GM13976 (cell line): ENCODE data around the gene RNF212.

ENCODE experiments used
- DNase-seq: peaks from one replicate; pipeline ENCODE4 v3.0.0; 2012; ENCODE audit warnings: low spot score
- in situ Hi-C: fragments of 300-500 bp; cut with MboI; formaldehyde crosslinking; loops from one replicate; pipeline ENCODE4 v1.12.0; 2022; ENCODE audit warnings: low sequenced_read_pairs, mixed read lengths, inconsistent platforms; ENCODE audit not compliant: unreplicated experiment
- TF ChIP-seq, protein P1 (sequence below): IDR thresholded peaks from 2 replicates; pipeline ENCODE4 v1.5.1; 2012; ENCODE audit warnings: borderline replicate concordance, mild to moderate bottlenecking; ENCODE audit not compliant: insufficient read depth; ENCODE audit errors: extremely low read depth, missing control alignments, control extremely low read depth

The RNF212 gene

DNA sequence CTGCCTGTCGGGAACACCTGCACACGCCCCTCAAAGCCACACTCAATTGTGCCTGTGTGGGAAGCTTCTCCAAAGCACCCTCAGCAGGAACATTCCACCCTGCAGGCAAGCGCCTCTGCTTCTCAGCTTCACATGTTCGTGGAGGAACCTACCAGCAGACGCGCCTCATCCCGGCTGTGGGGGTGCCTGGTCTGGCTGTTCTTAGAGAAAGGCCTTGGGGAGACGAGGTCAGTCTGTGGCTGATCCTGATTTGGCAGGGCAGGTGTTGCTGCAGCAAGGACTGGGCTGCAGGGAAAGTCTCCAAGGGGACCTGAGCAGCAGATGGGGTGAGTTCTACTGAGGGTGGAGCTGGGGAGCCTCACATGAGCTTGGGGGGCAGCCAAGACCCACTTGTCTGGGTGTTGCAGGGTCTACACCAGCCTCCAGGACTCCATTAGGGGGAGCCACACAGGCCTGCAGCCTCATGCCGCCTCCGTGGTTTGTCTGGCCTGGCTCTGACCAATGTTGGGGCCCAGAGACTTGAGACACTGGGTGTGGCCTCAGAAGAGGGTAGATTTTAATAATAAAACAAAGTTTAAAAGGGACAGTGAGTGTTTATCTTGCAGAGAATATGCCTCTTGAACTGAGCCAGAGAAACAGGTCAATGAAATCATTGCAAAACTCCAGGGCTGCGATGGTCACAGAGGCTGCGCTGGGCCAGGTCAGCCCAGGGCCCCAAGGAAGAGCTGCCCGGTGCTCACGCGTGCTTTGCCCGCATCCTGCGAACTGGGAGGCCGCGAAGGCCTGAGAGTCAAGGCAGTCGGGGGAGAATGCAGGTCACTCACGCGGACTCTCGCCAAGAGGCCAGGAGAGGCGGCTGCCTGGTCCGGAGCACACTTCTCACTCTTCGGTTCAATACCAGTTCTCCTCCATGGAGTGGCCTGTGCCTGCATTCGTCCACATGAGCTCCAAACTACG, 21.1 kb downstream of the RNF212 start:
- TF ChIP-seq, protein P1, sequence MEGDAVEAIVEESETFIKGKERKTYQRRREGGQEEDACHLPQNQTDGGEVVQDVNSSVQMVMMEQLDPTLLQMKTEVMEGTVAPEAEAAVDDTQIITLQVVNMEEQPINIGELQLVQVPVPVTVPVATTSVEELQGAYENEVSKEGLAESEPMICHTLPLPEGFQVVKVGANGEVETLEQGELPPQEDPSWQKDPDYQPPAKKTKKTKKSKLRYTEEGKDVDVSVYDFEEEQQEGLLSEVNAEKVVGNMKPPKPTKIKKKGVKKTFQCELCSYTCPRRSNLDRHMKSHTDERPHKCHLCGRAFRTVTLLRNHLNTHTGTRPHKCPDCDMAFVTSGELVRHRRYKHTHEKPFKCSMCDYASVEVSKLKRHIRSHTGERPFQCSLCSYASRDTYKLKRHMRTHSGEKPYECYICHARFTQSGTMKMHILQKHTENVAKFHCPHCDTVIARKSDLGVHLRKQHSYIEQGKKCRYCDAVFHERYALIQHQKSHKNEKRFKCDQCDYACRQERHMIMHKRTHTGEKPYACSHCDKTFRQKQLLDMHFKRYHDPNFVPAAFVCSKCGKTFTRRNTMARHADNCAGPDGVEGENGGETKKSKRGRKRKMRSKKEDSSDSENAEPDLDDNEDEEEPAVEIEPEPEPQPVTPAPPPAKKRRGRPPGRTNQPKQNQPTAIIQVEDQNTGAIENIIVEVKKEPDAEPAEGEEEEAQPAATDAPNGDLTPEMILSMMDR: no peak
- DNase-seq: no peak
- in situ Hi-C loops: no loop called here

DNA sequence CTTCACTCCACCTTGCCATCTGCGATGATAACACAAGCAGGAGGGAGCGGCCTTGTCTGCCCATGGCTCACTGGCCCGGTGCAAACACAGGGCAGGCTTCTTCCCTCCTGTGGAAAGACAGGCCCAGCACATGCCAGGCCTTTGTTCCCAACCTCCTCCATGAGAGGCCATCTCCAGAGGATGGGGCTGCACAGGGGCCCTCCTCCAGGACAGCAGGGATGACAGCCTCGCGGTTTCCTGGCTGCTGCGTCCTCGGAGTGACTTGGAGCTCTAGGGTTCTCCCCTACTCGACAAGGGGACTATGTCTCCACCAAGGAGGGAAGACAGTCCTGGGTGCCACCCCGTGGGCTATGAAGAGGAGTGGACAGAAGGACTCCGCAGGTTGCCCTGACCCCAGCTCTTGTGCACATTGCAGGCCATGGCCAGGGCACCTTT, 21.8 kb downstream of the RNF212 start:
- TF ChIP-seq, protein P1: no peak
- DNase-seq: no peak
- in situ Hi-C loops: no loop called here

DNA sequence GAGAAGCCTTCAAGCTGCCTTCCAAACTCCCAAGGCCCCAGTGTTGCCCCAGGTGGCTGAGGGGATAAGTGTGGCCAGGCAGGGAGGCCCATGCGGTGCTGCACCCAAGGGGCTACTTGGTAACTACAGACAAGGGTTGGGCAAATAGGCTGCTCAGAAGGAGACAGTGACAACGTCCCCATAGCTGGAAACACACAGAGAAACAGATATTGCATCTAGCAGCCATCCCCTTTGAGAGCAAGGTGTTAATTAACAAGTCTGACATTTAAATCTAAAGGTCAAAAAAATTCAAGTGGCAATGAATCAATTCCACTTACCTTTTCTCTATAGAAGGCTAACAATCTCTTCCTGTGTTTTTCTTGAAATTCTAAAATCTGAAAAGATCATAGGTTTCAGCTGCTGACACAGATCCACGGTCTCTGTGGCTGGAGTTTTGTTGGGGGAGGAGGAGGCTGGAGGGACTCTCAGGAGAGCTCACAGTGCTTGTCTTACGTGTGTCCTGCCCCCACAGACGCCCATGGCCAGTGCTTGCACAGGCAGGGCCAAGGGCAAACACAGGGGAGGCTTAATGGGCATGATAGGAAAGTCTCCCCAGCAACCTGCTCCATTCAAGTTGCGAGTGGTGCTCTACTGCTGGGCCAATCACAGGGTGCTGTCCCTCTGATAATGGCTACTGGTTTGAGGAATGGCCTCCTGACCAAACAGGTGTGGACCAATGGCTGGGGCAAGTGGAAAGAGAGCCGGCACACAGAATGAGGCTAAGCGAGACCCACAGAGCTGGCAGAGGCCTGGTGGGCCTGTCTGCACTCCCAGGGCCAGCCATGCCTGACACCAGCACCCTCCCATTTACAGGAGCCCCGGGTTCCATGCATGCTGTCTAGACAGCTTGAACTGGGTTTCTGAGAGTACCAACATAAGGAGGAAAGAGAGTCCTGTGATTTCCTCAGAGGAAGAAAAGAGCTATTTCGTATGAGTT, 22.6 kb downstream of the RNF212 start:
- no peak for DNase-seq
- in situ Hi-C loops: no loop called here
- TF ChIP-seq, protein P1: no peak

DNA sequence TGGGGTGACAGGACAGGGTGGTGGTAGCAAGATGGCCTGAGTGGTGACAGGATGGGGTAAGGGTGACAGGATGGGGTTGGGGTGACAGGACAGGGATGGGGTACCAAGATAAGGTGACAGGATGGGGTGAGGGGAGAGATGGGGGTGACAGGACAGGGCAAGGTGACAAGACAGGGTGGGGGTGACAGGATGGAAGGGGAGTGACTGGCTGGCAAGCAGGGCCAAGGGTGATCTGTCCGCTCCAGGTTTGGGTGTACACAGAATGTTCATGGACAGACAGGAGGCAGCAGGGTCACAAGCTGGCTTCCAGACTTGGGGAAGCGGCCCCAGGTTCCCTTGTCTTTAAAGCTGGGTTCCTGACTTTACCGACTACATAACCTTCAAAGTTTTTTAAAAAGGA, 23.3 kb downstream of the RNF212 start:
- TF ChIP-seq, protein P1: no peak
- DNase-seq: no peak
- in situ Hi-C loops: no loop called here

DNA sequence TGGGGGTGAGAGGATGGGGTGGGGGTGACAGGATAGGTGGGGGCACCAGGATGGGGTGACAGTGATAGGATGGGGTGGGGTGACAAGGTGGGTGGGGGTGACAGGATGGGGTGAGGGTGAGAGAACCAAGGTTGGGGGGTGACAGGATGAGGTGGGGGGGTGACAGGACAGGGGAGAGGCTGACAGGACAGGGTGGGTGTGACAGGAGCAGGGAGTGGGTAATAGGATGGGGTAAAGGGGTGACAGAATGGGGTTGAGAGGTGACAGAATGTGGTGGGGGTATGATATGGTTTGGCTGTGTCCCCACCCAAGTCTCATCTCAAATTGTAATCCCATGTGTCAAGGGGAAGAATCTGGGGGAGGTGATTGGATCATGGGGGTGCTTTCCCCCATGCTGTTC, 26.0 kb downstream of the RNF212 start:
- DNase-seq: no peak
- in situ Hi-C loops: no loop called here
- TF ChIP-seq, protein P1: no peak

DNA sequence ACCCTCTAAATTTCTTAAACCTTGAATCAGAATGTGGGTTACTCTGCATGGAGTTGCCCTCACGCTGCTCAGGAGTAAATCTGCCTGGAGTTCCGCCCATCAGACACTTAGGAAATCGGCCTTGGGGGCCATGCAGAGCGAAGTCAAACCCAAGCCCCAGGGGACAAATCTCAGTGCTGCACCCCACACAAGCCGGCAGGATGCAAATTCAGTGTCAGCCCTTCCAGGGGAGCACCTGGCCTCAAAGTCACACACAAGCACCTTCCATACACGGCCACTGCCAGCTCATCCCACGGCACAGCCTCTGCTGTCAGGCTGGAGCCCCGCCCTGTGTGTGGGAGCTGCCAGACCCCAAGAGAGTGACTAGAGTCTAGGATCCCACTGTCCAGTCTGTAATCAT, 27.4 kb downstream of the RNF212 start:
- in situ Hi-C loops: no loop called here
- no peak for DNase-seq
- TF ChIP-seq, protein P1: no peak
